Stimulated activated CD4-positive, alpha-beta T cell treated with anti-CD3 and anti-CD28 coated beads, Interleukin-1b, Interleukin-23, amount 100 ng/mL, for 24 hours (primary cell): ENCODE results near the gene ADAMTS17.
"Not testable (repeated sequence)": the region's sequence is repeated elsewhere in the genome, so short reads cannot be mapped to it uniquely, and the experiment has no call there.

ENCODE experiments used
- DNase-seq, 4 experiments: peaks; one replicate each; pipeline ENCODE4 v3.0.0-alpha.2; 2020; ENCODE audit warnings: low read depth in 4 of 4, low spot score in 1 of 4

The ADAMTS17 gene

DNA sequence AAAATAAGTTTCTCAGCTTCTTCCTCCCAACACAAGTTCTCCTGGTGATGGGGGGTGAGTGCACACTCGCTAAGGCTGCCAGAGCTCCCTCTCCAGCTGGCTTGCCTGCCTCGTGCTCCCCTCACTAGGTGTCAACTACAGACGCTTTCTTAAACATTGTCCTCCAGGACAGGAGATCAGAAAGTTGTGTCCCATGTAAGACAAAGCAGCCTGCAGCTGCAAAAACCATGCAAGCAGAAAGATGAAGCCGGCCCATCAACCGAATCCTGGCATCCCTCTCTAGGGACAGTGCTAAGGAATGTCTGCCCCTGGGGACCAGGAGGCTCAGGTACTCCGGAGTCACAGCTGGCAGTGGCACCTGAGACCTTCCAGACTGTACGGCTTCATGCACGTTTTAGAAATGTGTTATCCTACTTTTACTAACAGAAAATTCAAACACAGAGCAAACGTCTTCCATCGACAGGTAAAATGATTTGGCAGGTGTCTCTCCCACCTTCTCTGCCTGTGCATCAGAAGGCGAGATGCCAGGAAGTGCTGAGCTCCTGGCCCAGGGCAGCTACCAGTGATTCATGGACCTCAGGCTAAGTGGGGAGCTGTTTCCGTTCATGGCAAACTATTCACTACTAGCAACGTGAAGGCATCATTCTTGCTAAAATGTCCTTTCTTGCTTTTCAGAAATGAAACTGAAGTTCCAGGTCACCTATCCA is 246.1 kb downstream of the ADAMTS17 start:
- no peak for DNase-seq

GRCh38 chr15:100094127-100094510 is 247.7 kb downstream of the ADAMTS17 start:
- no peak for DNase-seq

DNA sequence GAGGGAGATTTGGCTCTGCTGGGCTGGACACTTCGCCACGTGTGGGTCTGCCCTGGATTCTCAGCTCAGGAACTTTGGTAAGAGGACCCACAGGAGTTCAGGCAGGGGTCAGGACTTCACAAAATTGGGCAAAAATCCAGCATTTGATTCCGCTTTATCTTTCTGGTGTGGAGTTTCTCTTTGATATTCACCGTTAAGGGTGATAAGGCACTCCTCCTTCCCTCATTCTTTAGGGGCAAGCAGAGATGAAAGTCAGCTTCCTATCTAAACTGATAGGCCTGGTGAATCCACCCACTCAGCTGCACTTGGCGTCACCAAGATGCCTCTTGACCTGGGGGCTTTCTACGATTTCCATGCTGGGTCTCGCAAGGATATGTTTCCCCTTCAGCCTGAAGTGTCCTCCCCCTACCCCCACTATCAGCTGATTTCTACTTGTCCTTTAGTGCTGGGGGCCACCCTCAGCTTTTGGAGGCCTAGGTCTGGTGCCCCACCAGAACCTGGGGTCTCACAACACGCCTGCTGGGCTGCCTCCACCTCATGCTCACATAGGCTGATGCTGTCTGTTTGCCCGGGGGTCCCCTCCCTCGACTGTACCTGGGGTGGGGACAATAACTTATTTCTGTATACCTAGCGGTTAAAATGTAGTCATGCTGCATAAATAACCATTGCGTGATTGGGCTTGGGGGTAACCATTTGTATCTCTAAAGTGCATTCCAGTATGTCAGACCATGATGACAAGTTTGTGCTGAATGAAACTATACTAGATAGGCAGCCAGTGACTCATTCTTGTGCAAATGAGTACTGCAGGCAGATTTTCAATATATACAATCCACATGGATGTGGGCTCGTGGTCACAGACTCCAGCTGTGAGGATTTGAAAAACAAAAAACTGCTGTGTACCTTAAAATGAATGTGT is 248.3 kb downstream of the ADAMTS17 start:
- DNase-seq: no peak

GRCh38 chr15:100092034-100092433 is 249.7 kb downstream of the ADAMTS17 start:
- no peak for DNase-seq

GRCh38 chr15:100090411-100090810 is 251.4 kb downstream of the ADAMTS17 start:
- no peak for DNase-seq

DNA sequence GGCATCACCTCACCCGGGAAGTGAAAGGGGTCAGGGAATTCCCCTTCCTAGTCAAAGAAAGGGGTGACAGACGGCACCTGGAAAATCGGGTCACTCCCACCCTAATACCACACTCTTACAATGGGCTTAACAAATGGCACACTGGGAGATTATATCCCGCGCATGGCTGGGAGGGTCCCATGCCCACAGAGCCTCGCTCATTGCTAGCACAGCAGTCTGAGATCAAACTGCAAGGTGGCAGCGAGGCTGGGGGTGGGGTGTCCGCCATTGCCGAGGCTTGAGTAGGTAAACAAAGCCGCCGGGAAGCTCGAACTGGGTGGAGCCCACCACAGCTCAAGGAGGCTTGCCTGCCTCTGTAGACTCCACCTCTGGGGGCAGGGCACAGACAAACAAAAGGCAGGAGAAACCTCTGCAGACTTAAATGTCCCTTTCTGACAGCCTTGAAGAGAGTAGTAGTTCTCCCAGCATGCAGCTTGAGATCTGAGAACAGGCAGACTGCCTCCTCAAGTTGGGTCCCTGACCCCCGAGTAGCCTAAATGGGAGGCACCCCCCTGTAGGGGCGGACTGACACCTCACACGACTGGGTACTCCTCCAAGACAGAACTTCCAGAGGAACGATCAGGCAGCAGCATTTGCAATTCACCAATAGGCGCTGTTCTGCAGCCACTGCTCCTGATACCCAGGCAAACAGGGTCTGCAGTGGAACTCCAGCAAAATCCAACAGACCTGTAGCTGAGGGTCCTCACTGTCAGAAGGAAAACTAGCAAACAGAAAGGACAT is 257.5 kb downstream of the ADAMTS17 start:
- DNase-seq: not testable (repeated sequence)

GRCh38 chr15:100083572-100083971 is 258.2 kb downstream of the ADAMTS17 start:
- DNase-seq: no peak

DNA sequence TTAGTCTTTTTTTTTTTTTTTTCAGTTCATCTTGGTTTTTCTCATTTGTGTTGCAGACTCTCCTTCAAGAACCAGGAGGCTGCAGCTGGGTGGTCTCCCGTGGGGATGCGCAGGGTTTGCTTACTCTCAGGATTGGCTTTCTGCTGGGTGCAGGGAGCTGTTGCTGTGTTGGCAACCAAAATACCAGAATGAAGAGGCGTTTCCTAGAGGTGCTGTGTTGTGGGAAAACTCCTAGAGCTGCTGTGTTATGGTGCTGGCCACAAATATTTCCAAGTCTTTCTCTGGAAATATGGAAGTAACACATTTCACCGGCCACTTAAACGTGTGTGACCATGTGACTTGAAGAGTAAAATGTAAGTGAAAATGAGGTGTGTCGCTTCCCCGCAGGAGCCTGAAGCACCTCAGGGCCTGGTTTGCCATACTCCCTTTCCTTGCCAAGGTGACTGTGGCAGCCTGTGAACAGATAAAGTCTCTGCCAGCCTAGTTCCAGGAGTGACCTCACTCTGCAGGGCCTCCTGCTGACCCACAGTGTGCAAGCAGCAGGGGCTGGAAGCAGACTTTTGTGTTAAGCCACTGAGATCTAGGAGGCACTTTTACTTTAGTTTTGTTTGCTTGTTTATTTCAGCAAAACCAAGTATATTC is 258.9 kb downstream of the ADAMTS17 start:
- DNase-seq: no peak

DNA sequence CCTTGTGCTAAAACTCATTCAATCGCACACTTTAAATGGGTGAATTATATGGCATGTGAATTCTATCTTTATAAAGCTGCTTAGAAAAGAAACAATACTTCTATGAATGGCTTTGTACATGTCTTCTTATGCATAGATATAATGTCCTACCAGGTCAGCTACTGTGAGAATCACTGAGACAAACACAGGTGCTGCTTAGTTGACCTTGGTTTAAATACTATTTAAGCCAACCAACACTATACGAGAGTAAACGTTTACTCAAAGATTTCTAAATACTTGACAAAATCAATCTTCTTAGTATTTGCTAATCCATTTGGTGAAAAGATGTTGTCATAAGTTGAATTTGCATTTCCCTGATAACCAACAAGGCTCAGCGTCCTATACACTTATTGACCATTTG is 260.3 kb downstream of the ADAMTS17 start:
- no peak for DNase-seq

GRCh38 chr15:100078511-100079220 is 263.1 kb downstream of the ADAMTS17 start:
- DNase-seq: no peak

DNA sequence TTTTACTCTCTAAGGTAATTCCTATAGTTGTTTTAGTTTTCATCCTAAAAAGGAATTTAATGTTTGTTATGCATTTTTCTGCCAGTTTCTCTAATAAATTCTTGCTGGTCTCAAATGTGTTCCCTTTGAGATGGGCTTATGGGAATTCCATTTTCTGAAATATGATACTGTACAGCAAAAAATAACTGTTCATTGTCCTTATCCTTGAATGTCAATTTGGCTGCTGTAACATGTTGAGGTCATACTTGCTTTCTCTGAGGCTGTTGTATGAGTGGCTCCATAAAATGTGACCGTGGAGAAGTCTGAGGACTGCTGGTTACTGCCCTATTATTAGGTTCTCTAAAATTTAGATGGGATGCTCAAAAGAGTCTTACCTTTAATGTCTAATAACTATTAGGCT is 266.5 kb downstream of the ADAMTS17 start:
- no peak for DNase-seq

- no peak for DNase-seq
These were observed 267.8 kb downstream of the ADAMTS17 start for GRCh38 chr15:100073982-100074381.

GRCh38 chr15:100066521-100067280 is 275.1 kb downstream of the ADAMTS17 start:
- not testable (repeated sequence) for DNase-seq

- no peak for DNase-seq
These were observed 279.8 kb downstream of the ADAMTS17 start for GRCh38 chr15:100061944-100062343.

- DNase-seq: no peak
These were observed 281.4 kb downstream of the ADAMTS17 start for GRCh38 chr15:100060276-100060926.

DNA sequence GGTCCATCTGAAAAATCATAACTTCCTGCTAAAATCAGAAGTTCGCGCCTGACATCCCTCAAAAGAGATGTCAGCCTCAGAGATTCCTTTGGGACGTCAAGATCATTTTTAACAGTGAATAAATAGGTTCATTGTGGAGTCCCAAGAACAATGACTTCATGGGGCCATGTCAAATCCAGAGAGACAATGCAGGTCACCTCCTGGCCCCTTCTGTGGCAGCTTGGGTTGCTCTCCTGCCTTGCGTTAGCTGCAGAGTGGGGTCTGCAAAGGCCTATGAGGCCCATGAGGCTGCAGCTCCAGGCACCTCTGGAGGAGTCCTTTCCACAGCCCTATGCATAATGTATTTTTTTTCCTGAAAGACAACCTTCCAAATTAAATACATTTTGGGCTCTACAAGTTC is 282.3 kb downstream of the ADAMTS17 start:
- DNase-seq: no peak

- no peak for DNase-seq
These were observed 282.7 kb downstream of the ADAMTS17 start for GRCh38 chr15:100059094-100059493.

DNA sequence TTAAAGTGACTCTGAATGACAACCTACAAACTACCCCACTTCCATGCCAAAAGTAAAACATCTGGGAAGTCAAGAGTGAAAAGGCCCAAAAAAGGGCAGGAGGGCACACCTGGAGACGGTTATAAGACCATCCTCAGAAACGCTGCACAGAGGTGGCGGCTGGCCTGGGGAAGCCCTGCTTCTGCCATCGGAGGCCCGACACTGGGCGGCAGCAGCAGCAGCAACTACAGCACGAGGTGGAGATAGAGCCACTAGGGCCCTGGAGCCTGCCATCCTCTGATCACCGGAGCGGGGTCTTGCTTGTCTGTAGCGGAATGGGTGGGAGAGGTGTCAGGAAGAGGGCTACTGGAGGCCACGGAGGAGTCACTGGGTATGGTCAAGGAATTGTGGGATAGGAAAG is 283.3 kb downstream of the ADAMTS17 start:
- DNase-seq: no peak

DNA sequence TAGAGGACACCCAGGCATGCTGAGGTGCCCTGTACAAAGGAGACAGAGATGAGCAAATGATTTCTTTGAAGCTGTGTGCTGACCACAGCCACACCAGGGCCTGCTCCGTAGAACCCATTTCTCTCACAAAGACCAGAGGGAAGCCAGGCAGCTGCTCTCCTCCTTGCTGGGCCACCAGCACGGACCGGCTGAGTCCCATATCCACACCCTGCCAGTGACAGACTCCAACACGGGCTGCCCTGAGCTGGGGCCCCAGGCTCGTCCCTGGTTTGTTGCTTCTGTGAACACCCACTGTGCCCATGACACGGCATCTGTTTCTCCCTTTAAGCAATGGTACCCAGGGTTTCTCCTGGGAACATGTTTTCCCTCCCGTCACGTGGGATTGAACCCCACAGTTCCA is 284.5 kb downstream of the ADAMTS17 start:
- DNase-seq: no peak
